ENCODE results near the gene EXTL1.

The EXTL1 gene

GRCh38 chr1:26069941-26070295, 48.3 kb downstream of the EXTL1 start:
- no peak for DNase-seq (ENCODE audit: low read depth in 1 of 2, low spot score in 1 of 2)

DNA sequence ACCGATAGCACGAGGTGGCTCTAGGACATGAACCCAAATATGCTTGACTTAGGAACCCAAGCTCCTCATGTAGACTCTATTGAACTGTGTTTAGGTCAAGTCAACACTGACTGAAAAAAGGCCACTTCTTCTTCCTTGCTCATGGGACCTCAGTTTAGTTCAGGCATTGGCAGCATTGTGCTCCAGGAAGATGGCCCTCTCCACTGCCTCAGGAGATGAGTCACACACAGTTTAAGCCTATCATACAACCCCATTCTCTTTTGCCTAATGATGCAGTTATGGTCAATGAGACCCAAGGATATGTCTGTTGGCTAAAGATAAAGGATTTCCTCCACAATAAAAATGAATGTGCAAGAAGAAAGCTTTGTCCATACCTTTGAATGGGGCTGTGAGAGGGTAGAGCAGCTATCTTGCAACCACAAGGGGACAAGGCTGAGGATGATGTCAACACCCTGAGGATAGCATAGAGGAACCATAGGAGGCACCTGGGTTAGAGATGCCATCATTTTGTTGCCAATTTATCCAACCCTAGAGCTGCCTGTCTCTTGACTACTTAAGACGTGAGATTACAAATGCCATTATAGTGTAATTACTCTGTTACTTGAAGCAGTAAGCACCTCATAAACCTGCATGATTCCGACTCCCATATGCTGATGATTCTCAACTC, 48.9 kb downstream of the EXTL1 start:
- no peak for DNase-seq (ENCODE audit: low read depth in 1 of 2, low spot score in 1 of 2)

DNA sequence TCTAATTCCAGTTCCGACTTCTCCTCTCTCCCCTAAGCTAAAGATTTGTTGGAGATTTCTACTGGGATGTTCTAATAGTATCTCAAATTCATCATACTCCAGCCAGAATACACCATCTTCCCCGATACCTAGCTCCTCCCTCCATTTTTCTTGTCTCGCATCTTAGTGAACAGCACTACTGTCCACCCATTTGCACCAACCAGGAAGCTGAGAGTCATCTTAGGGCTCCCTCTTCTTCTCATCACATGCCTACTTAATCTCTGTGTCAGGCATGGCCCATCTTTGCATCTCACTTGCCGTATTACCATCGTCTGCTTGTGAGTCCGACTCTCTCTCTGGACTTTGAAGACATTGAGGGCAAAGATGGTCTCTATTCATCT, 49.4 kb downstream of the EXTL1 start:
- no peak for DNase-seq (ENCODE audit: low read depth in 1 of 2, low spot score in 1 of 2)

- no peak for DNase-seq (ENCODE audit: low read depth in 1 of 2, low spot score in 1 of 2)
Observed at GRCh38 chr1:26072305-26072704, 50.7 kb downstream of the EXTL1 start.

DNA sequence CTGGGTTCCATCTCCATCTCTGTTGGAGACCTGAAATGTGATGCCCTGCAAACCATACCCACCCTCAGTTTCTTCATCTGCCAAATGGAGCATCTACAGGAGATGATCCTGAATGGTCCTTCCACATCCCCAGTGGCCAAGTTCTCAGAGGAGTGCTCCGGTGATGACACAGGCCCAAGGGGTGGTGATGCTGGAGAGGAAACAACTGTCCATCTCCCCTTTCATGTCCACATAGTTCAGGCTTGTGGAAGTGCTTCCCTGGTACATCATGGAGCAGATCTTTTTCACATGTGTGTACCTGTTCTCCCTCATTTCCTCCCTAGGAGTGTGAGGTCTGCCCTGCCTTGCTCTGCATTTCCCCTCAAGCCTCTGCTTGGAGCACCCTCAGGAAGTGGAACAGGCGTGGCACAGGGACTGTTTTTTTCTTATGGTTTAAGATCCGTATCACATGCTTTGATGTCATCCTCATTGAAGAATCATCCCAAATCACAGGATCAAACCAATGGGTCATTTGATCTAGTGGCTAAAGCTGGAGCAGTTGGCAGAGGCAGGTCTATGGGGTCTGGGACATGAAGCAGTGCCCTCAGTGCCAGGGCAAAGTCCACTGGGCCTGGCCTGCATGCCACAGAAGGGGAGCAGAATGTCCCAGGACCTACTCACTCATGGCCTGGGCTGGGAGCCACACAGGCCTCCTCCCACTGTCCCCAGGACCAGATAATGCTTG, 54.0 kb downstream of the EXTL1 start:
- no peak for DNase-seq (ENCODE audit: low read depth in 1 of 2, low spot score in 1 of 2)

- no peak for DNase-seq (ENCODE audit: low read depth in 1 of 2, low spot score in 1 of 2)
Observed at GRCh38 chr1:26077524-26077923, 55.9 kb downstream of the EXTL1 start.

DNA sequence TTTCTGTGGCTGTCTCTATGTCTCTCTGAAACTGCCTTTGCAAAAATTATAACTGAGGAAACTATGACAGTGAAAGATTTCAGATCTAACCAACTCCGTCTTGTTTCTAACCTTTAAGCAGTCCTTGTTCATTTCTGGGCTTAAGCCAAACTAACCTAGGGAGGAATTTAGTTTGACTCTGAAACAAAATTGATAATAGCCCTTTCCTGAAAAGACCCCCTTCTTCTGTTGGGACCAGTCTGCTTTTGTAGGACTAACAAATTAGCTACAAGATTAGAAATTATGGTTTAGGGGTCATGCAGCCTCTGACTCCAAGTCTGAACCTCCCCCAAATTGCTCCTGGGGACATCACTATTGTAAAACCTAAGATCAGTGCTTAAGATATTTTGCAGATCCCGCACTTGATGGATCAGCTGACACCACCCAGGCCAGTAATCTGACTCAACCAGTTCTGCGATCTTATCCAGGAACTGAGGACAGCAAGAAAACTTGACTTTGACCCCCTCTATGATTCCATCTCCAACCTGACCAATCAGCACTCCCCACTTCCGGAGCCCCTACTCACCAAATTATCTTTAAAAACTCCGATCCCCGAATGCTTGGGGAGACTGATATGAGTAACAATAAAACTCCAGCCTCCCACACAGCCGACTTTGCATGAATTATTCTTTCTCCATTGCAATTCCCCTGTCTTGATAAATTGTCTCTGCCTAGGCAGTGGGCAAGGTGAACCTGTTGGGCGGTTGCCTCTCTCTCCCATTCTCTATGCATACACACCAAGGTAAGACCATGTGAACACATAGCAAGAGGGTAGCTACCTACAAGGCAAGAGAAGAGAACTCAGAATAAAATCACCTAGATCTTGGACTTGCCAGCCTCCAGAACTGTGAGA, 57.0 kb downstream of the EXTL1 start:
- no peak for DNase-seq (ENCODE audit: low read depth in 1 of 2, low spot score in 1 of 2)

DNA sequence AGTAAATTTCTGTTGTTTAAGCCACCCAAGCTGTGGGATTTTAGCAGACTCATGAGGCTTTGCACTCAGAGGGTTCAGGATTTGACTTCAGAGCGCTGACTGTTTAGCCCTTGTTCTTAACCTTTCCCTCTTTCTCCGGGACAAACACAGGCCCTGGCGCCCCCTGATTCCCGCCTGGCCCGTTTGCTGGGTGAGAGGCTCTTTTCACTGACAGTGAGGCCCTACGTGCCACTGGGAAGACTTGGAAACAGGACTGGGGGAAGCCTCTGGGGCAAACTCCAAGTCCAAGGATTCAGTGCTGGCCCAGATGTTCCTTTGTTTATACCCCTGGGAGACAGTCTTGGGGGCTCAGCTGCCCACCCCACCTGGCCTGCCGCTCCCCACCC, 57.6 kb downstream of the EXTL1 start:
- DNase-seq (ENCODE audit: low read depth in 1 of 2, low spot score in 1 of 2) = no peak

DNA sequence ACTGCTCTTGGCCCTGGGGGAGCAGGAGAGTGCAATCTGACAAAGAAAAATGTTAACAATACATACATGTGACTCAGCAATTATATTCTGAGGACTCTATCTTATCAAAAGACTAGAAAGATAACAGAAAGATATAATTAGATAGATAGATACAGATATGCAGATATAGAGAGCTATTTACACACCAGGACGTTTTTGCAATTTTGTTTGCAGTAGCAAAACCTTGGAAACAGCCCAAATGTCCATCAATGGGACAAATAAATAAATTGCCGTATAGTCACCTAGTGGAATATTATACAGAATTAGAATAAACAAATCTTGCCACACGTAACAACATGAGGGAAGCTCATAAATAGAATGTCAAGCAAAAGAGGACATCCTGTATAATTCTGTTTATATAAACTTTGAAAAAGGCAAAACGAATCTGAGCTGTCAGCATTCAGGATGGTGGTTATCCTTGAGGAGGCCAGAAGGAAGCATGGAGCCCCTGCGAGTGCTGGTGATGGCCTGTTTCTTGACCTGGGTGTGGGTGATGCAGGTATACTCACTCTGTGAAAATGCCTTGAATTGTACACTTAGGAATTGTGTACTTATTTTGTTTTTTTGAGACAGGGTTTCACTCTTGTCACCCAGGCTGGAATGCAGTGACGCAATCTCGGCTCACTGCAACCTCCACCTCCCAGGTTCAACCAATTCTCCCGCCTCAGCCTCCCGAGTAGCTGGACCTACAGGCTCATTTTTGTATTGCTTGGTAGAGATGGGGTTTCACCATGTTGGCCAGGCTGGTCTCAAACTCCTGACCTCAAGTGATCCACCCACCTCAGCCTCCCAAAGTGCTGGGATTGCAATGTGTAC, 58.6 kb downstream of the EXTL1 start:
- no peak for DNase-seq (ENCODE audit: low read depth in 1 of 2, low spot score in 1 of 2)

DNA sequence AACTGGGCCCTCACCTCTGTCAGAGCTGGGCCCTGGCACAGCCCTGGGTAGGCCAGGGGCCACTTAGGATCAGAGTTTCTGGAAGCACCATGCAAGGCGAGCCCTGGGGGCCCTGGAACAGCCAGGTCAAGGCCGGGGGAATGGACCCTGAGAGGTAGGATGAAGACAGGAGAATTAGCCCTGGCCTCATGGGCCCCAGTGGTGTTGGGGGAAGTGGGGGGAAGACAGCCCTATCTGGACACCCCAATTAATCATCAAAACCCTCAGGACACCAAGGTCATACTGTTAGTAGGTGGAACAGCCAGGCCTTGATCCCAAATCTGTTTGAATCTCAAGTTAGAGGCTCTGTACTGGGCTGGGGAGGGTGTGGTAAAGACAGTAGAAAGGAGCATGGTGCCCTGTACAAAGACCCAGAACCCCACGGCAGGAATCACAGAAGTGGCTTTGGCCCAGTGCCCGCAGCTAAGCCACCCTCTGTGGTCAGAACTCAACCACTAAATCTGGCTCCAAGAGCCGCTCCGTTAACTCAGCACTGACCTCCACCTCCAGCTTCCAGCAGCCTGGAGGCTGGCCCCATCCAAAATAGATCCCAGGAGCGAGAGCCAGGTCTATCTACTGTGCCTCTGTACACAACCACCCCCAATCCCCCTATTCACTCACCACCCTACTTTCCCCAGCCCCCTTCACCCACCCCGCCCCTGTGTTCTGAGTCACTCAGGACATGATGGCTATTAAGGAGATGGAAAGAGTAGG, 59.9 kb downstream of the EXTL1 start:
- DNase-seq (ENCODE audit: low read depth in 1 of 2, low spot score in 1 of 2) = no peak

- no peak for DNase-seq (ENCODE audit: low read depth in 1 of 2, low spot score in 1 of 2)
Observed at GRCh38 chr1:26082020-26082350, 60.4 kb downstream of the EXTL1 start.

GRCh38 chr1:26083208-26083607, 61.6 kb downstream of the EXTL1 start:
- DNase-seq (ENCODE audit: low read depth in 1 of 2, low spot score in 1 of 2) = no peak

DNA sequence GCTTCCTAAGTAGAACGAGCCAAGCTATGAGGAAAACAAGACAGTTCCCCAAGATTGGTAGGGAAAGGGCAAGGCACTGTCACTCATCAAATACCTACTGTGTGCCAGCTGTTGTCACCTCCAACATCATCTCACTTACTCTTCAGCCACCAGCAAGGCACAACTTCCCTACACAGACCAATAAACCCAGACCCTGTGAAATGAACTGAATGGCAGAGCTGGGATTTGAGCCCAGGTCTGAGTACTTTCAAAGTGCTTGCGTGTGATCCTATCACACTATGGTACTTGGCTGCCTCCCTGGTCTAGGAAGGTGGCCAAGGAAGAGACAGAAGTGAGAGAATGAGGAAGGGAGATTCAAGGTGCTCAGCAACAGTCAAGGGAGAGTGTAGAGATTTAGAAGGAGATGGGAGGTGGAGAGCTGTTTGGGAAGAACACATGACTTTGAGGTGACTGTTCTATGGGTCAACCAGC, 62.6 kb downstream of the EXTL1 start:
- no peak for DNase-seq (ENCODE audit: low read depth in 1 of 2, low spot score in 1 of 2)

DNA sequence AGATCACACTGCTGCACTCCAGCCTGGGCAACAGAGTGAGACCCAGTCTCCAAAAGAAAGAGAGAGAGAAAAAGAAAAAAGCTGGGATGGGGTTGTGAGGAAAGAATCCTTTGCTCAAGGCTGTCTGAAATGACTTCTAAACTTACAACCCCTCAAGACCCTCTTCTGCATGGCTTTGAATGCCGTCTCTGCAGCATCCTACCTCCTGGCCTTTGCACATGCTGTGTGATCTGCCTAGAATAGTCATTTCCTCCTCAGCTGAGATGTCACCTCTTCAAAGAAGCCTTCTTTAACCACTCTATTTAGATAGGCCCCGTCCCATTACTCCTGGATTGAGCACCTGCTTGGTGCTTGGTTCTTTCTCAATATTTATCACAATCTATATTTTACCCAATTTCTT, 63.3 kb downstream of the EXTL1 start:
- DNase-seq (ENCODE audit: low read depth in 1 of 2, low spot score in 1 of 2) = no peak
